PC-3 (cell line): ENCODE measurements around the gene CRADD. TPM values are rescaled to one million over a fixed set of nuclear protein-coding genes. Genes with fewer than 3 reads are reported as not detected.
"Not testable (repeated sequence)": the region's sequence is repeated elsewhere in the genome, so short reads cannot be mapped to it uniquely, and the experiment has no call there.

Experiments used
- ATAC-seq: fragments of 200-7000 bp; cut with Tn5 transposase; 2 replicates; pipeline ENCODE4 v1.9.1; 2020; ENCODE audit warnings: mild to moderate bottlenecking, moderate library complexity
- BruUV-seq: library from RNA; stranded (reverse); fragments of 400-500 nt; replicated peaks from 2 replicates; lab custom pipeline; 2021; lab: Mats Ljungman, UMichigan
- CTCF ChIA-PET: fragments of 300-600 bp; sonication (Branson Sonifier 250); formaldehyde crosslinking; loops from one replicate; lab custom pipeline; 2022; ENCODE audit warnings: antibody characterized with exemption; lab: Charles Lee
- POLR2A ChIA-PET: fragments of 300-600 bp; sonication (Branson Sonifier 250); formaldehyde crosslinking; loops from one replicate; lab custom pipeline; 2022; ENCODE audit warnings: antibody characterized with exemption; ENCODE audit not compliant: unreplicated experiment; lab: Charles Lee
- DNase-seq: peaks from one replicate; pipeline ENCODE4 v3.0.0-alpha.2; 2015
- H2AFZ ChIP-seq: fragments of 300-600 bp; sonication (generic); 2 replicates; pipeline ENCODE4 v1.6.0; 2016; ENCODE audit warnings: antibody characterized with exemption, low read length
- H3F3A ChIP-seq: fragments of 300-600 bp; sonication (generic); one replicate; pipeline ENCODE4 v1.6.0; 2017; ENCODE audit warnings: antibody characterized with exemption, low read length, control low read depth, mild to moderate bottlenecking; ENCODE audit not compliant: unreplicated experiment
- H3K27ac ChIP-seq: fragments of 300-600 bp; sonication (generic); 2 replicates; pipeline ENCODE4 v1.5.1; 2016; ENCODE audit warnings: mild to moderate bottlenecking, low read length
- H3K27me3 ChIP-seq: fragments of 300-600 bp; sonication (generic); 2 replicates; pipeline ENCODE4 v1.6.1; 2016; ENCODE audit warnings: low read length, mixed read lengths
- H3K36me3 ChIP-seq: fragments of 300-600 bp; sonication (generic); 2 replicates; pipeline ENCODE4 v1.6.1; 2016; ENCODE audit warnings: low read depth, mixed run types, low read length, mixed read lengths
- H3K4me1 ChIP-seq: fragments of 300-600 bp; sonication (generic); 2 replicates; pipeline ENCODE4 v1.5.1; 2016; ENCODE audit warnings: low read length; ENCODE audit not compliant: insufficient read depth
- H3K4me2 ChIP-seq: fragments of 300-600 bp; sonication (generic); 2 replicates; pipeline ENCODE4 v1.6.0; 2016; ENCODE audit warnings: low read length
- H3K4me3 ChIP-seq: fragments of 300-600 bp; sonication (generic); 2 replicates; pipeline ENCODE4 v1.5.1; 2016; ENCODE audit warnings: mild to moderate bottlenecking, low read length, mixed read lengths
- H3K79me2 ChIP-seq: fragments of 300-600 bp; sonication (generic); 2 replicates; pipeline ENCODE4 v1.6.1; 2017; ENCODE audit warnings: low read length, mixed read lengths
- H3K9ac ChIP-seq: fragments of 300-600 bp; sonication (generic); 2 replicates; pipeline ENCODE4 v1.6.0; 2016; ENCODE audit warnings: mild to moderate bottlenecking, low read length
- H3K9me2 ChIP-seq: fragments of 300-600 bp; sonication (generic); replicated peaks from 2 replicates; pipeline ENCODE4 v1.6.1; 2016; ENCODE audit warnings: mixed run types, low read length, mixed read lengths
- H3K9me3 ChIP-seq: fragments of 300-600 bp; sonication (generic); 2 replicates; pipeline ENCODE4 v1.6.1; 2016; ENCODE audit warnings: low read length, mixed read lengths
- H4K20me1 ChIP-seq: fragments of 300-600 bp; sonication (generic); 2 replicates; pipeline ENCODE4 v1.6.1; 2016; ENCODE audit warnings: low read length, mixed read lengths
- CTCF ChIP-seq: fragments of 300-600 bp; sonication (generic); conservative IDR thresholded peaks from 2 replicates; pipeline ENCODE4 v1.5.1; 2017; ENCODE audit warnings: antibody characterized with exemption, low read depth, mild to moderate bottlenecking, low read length
- EZH2 ChIP-seq: fragments of 300-600 bp; sonication (generic); IDR thresholded peaks from one replicate; pipeline ENCODE4 v1.6.1; 2017; ENCODE audit warnings: antibody characterized with exemption, mild to moderate bottlenecking, low read length; ENCODE audit not compliant: unreplicated experiment
- EZH2phosphoT487 ChIP-seq: fragments of 300-600 bp; sonication (generic); IDR thresholded peaks from 2 replicates; pipeline ENCODE4 v1.6.1; 2018; ENCODE audit warnings: mild to moderate bottlenecking, antibody characterized with exemption, low read length, borderline replicate concordance
- intact Hi-C: fragments of 100-400 bp; cut with micrococcal nuclease; formaldehyde crosslinking; loops from 2 replicates; pipeline ENCODE4 v1.9.0; 2023
- total RNA-seq: library from RNA; depleted of rRNA; stranded (reverse); fragments of >200 nt; gene quantifications from 2 replicates; pipeline ENCODE4 v1.2.3, GENCODE V29; 2014

CRADD gene
- total RNA-seq, 1 experiment from 2014 or later = 11.4 TPM

GRCh38 chr12:93925585-93926205, 248.5 kb downstream of the CRADD start:
- no peak overlapping the region for H3K4me2 ChIP-seq
- ATAC-seq (no peak), DNase-seq (no peak)
- H3K4me1 ChIP-seq = peaks cover 7% of the 10 kb centered on the region
- intact Hi-C loops = no loop called here
- ChIA-PET POLR2A (no interaction called here), CTCF (interaction anchor here (0.5 kb wide), 1 partner anchor 356 kb away, joined by 4 read pairs; no protein-coding TSS in a partner anchor)
- H3K9ac ChIP-seq = no peak overlapping the region
- no peaks in the 10 kb centered on the region for H3K79me2 ChIP-seq
- H4K20me1 ChIP-seq = no peaks in the 10 kb centered on the region
- no peak overlapping the region for H3K4me3 ChIP-seq
- no peaks in the 10 kb centered on the region for H3K9me2 ChIP-seq
- H3K27me3 ChIP-seq = no peaks in the 10 kb centered on the region
- no peaks in the 10 kb centered on the region for H3K36me3 ChIP-seq
- H3K27ac ChIP-seq = no peak overlapping the region
- no peak overlapping the region for H2AFZ ChIP-seq
- TF ChIP-seq EZH2phosphoT487 (no peak), EZH2 (no peak), CTCF (no peak)
- 0 out of 2 replicates have a peak, but pooled peaks cover 3% of the 10 kb centered on the region for H3K9me3 ChIP-seq
- no peaks in the 10 kb centered on the region for H3F3A ChIP-seq
- BruUV-seq = no TSS peak

GRCh38 chr12:93926237-93926636, 249.1 kb downstream of the CRADD start:
- TF ChIP-seq CTCF = no peak
- no peak for TF ChIP-seq EZH2phosphoT487
- no peak for TF ChIP-seq EZH2
- DNase-seq (no peak), ATAC-seq (no peak)
- no peaks in the 10 kb centered on the region for H3K27me3 ChIP-seq
- H3K9ac ChIP-seq = no peak overlapping the region
- no peak overlapping the region for H3K27ac ChIP-seq
- 0 out of 2 replicates have a peak, but pooled peaks cover 3% of the 10 kb centered on the region for H3K9me3 ChIP-seq
- H3K36me3 ChIP-seq = no peaks in the 10 kb centered on the region
- peaks cover 7% of the 10 kb centered on the region for H3K4me1 ChIP-seq
- H3K4me2 ChIP-seq = no peak overlapping the region
- intact Hi-C loops = no loop called here
- no peaks in the 10 kb centered on the region for H3F3A ChIP-seq
- H3K79me2 ChIP-seq = no peaks in the 10 kb centered on the region
- ChIA-PET CTCF (interaction anchor here (0.5 kb wide), 1 partner anchor 356 kb away, joined by 4 read pairs; no protein-coding TSS in a partner anchor), POLR2A (no interaction called here)
- H3K4me3 ChIP-seq = no peak overlapping the region
- BruUV-seq = no TSS peak
- H4K20me1 ChIP-seq = no peaks in the 10 kb centered on the region
- H3K9me2 ChIP-seq = no peaks in the 10 kb centered on the region
- no peak overlapping the region for H2AFZ ChIP-seq

- CTCF ChIA-PET = not testable (repeated sequence)
Observed at GRCh38 chr12:93929081-93929480, 251.9 kb downstream of the CRADD start.

More at GRCh38 chr12:93929081-93929480, 251.9 kb downstream of the CRADD start:
- H3K27me3 ChIP-seq, H4K20me1 ChIP-seq, H3K9me3 ChIP-seq, intact Hi-C loops, POLR2A ChIA-PET, BruUV-seq, H3K4me1 ChIP-seq, H3K9me2 ChIP-seq, H3K79me2 ChIP-seq, H3K36me3 ChIP-seq, H3K4me3 ChIP-seq, H3K4me2 ChIP-seq, H3K27ac ChIP-seq, H3K9ac ChIP-seq, ATAC-seq, H2AFZ ChIP-seq, DNase-seq, H3F3A ChIP-seq: not testable (repeated sequence)
